OCI-LY1 (cell line): Measurements from ENCODE around the gene CYB561.

ENCODE experiments used
- CTCF ChIP-seq: fragments of 200-600 bp; sonication (generic), shearing (Covaris generic); IDR thresholded peaks from 2 replicates; pipeline ENCODE4 v1.5.1; 2017; ENCODE audit warnings: mild to moderate bottlenecking, antibody characterized with exemption, low read length, moderate library complexity, mixed read lengths
- EZH2 ChIP-seq: fragments of 200-600 bp; sonication (generic), shearing (Covaris generic); IDR thresholded peaks from 2 replicates; pipeline ENCODE4 v1.8.0; 2017; ENCODE audit warnings: borderline replicate concordance, mixed run types, mild to moderate bottlenecking, antibody characterized with exemption, low read length, moderate library complexity, mixed read lengths

DNA sequence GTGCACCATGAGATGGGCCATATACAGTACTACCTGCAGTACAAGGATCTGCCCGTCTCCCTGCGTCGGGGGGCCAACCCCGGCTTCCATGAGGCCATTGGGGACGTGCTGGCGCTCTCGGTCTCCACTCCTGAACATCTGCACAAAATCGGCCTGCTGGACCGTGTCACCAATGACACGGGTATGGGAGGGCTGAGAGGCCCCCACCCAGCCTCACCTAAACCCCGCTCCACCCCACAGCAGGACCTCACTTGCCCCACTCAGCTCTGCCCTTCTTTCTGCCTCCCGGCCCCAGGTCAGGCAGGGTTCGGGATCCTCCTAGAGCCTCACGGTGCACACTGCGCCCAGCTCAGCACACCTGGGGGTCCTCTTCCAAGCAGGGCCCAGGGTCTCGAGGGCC, 36.4 kb upstream of the CYB561 start:
- TF ChIP-seq CTCF (no peak), EZH2 (no peak)
